ENCODE data around the gene OR4F17.
"Not testable (repeated sequence)": the region's sequence is repeated elsewhere in the genome, so short reads cannot be mapped to it uniquely, and the experiment has no call there.

DNA sequence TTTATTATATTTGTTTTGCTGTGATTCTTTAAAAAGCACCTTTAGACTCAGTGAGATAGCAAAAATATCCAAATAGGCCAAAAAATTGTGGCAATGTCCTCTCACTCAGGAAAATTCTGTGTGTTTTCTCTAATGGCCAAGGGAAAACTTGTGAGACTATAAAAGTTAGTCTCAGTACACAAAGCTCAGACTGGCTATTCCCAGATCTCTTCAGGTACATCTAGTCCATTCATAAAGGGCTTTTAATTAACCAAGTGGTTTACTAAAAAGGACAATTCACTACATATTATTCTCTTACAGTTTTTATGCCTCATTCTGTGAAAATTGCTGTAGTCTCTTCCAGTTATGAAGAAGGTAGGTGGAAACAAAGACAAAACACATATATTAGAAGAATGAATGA is at the start of gene OR4F17:
- TF ChIP-seq, protein P1, sequence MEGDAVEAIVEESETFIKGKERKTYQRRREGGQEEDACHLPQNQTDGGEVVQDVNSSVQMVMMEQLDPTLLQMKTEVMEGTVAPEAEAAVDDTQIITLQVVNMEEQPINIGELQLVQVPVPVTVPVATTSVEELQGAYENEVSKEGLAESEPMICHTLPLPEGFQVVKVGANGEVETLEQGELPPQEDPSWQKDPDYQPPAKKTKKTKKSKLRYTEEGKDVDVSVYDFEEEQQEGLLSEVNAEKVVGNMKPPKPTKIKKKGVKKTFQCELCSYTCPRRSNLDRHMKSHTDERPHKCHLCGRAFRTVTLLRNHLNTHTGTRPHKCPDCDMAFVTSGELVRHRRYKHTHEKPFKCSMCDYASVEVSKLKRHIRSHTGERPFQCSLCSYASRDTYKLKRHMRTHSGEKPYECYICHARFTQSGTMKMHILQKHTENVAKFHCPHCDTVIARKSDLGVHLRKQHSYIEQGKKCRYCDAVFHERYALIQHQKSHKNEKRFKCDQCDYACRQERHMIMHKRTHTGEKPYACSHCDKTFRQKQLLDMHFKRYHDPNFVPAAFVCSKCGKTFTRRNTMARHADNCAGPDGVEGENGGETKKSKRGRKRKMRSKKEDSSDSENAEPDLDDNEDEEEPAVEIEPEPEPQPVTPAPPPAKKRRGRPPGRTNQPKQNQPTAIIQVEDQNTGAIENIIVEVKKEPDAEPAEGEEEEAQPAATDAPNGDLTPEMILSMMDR (IDR thresholded peaks at IDR 0.05) = not testable (repeated sequence)
- TF ChIP-seq POLR2A (IDR thresholded peaks at IDR 0.05) = not testable (repeated sequence)
